H1 (cell line): ENCODE data around the gene ZFYVE27. TPM values are rescaled to one million over a fixed set of nuclear protein-coding genes. Genes with fewer than 3 reads are reported as not detected.

Experiments
- BCL11A ChIP-seq, 2 experiments: IDR thresholded peaks; one replicate each; pipeline ENCODE4 v1.6.1; 2011; ENCODE audit warnings: low read depth in 2 of 2, low read length in 2 of 2, mild to moderate bottlenecking in 2 of 2
- CEBPB ChIP-seq: IDR thresholded peaks from 2 replicates; pipeline ENCODE4 v1.6.1; 2012; ENCODE audit warnings: low read depth, low read length
- CHD1 ChIP-seq: IDR thresholded peaks from 2 replicates; pipeline ENCODE4 v1.6.1; 2012; ENCODE audit warnings: low read depth, low read length, improper control_type of control experiment
- EP300 ChIP-seq, 2 experiments: IDR thresholded peaks; 1 replicate in 1 of 2; 2 replicates in 1 of 2; pipeline ENCODE4 v1.6.1; 2011 to 2012; ENCODE audit warnings: low read depth in 2 of 2, low read length in 2 of 2, mild to moderate bottlenecking in 2 of 2, borderline replicate concordance in 1 of 2, inconsistent platforms in 1 of 2, moderate library complexity in 1 of 2
- FOSL1 ChIP-seq: IDR thresholded peaks from 2 replicates; pipeline ENCODE4 v1.6.1; 2011; ENCODE audit warnings: mild to moderate bottlenecking, low read depth, low read length, moderate library complexity; ENCODE audit not compliant: insufficient read depth
- PHF8 ChIP-seq: fragments of 200-600 bp; sonication (generic); conservative IDR thresholded peaks from 2 replicates; pipeline ENCODE4 v1.7.1; 2012; ENCODE audit warnings: low read depth, mild to moderate bottlenecking, inconsistent platforms, low read length, moderate library complexity
- RAD21 ChIP-seq, 2 experiments: IDR thresholded peaks in 1 of 2; conservative IDR thresholded peaks in 1 of 2; 2 replicates each; pipeline ENCODE4 v1.6.1; 2011; ENCODE audit warnings: low read depth in 2 of 2, low read length in 2 of 2, improper control_type of control experiment in 1 of 2, inconsistent platforms in 1 of 2, mild to moderate bottlenecking in 1 of 2, moderate library complexity in 1 of 2
- RFX5 ChIP-seq: IDR thresholded peaks from 2 replicates; pipeline ENCODE4 v1.6.1; 2011; ENCODE audit warnings: low read depth, low read length, improper control_type of control experiment, borderline replicate concordance
- SP1 ChIP-seq: IDR thresholded peaks from 2 replicates; pipeline ENCODE4 v1.6.1; 2011; ENCODE audit warnings: low read depth, low read length
- SUZ12 ChIP-seq: fragments of 200-600 bp; sonication (generic); IDR thresholded peaks from 2 replicates; pipeline ENCODE4 v1.6.1; 2012; ENCODE audit warnings: mild to moderate bottlenecking, inconsistent platforms, low read length, moderate library complexity, mixed read lengths
- TAF1 ChIP-seq: IDR thresholded peaks from 2 replicates; pipeline ENCODE4 v1.6.1; 2011; ENCODE audit warnings: mild to moderate bottlenecking, low read depth, low read length
- TBP ChIP-seq: IDR thresholded peaks from 2 replicates; pipeline ENCODE4 v1.6.1; 2011; ENCODE audit warnings: low read depth, low read length, improper control_type of control experiment
- YY1 ChIP-seq: IDR thresholded peaks from 2 replicates; pipeline ENCODE4 v1.6.1; 2011; ENCODE audit warnings: low read depth, mild to moderate bottlenecking, low read length
- ZNF274 ChIP-seq: IDR thresholded peaks from 2 replicates; pipeline ENCODE4 v1.7.0; 2012; ENCODE audit warnings: low read length, borderline replicate concordance; ENCODE audit errors: extremely low read depth
- polyA plus RNA-seq, 7 experiments: library from polyadenylated mRNA; depleted of rRNA in 3 of 7; stranded (reverse) in 5 of 7; unstranded in 2 of 7; fragments of >200 nt in 5 of 7; fragments of 200-250 nt in 2 of 7; gene quantifications; 1 replicate in 5 of 7; 2 replicates in 1 of 7; 4 replicates in 1 of 7; pipeline versions ENCODE4 v1.2.1 to v1.2.3, GENCODE V29; 2011 to 2013; ENCODE audit warnings: missing spikeins in 2 of 7, mixed read lengths in 2 of 7
- total RNA-seq: library from RNA; stranded (reverse); fragmentation: NEBNext Ultra II Directional; extraction: Animal tissue kit (Norgen Biotek cat#: 25700); gene quantifications from 2 replicates; pipeline ENCODE4 v1.2.1, GENCODE V29; 2021
- TF ChIP-seq, protein P1 (sequence below): IDR thresholded peaks from 2 replicates; pipeline ENCODE4 v1.6.1; 2012; ENCODE audit warnings: low read length, inconsistent platforms

ZFYVE27 gene
- total and polyA plus RNA-seq, 2 of the 8 experiments (the other 6 are each of a cell fraction or from before 2014, with no cell fraction given): 16.6 to 19.8 TPM

DNA sequence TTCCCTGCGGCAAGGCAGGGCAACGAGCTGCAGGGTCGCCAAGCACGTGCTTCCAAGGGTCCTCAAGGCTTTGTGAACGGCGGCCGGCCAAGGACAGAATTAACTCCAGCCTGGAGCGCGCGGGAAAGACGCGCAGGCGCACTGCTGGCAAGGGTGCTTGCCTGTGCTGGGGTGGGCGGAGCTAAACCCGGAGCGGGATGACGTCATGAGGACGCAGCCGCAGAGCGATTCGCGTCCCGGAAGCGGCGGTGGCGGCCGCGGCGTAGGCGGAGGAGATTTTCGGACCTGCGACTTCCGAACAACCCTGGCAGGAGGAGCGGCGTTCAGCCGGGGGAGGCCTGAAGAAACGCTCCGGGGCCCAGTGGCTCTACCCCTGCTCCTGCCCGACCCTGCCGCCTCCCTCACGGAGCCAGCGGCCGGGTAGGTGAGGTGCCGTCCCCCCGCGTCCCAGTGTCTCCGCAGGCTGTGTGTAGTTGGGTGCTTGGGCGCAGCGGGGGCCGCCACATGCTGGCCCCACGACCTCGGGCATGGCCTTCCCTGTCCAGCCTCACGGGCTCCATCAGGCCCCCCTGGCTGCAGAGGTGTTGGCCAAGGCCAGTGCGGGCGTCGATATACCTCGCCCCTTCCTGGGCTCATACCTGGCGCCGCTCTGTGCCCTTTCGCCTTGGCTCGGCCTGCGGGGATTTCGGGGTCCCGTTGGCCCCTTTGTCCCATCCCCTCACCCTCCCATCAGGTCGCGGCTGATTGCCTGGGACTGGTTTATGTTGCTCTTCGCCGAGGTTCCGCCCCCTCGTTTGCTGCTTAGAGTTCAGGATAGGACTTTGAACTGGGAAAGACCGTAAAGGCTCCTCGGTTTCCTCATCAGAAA lies at the start of gene ZFYVE27 (continued):
- no peak; the same call in 1 of the 2 replicates for TF ChIP-seq TBP
- no peak for TF ChIP-seq CHD1
- TF ChIP-seq ZNF274: no peak
- no peak for TF ChIP-seq EP300 (IDR thresholded peaks at IDR 0.05; ENCODE audit: borderline replicate concordance in 1 of 2, low read depth in 2 of 2, low read length in 2 of 2)
- no peak for TF ChIP-seq RAD21 (IDR thresholded peaks at IDR 0.05 in 1 of 2, conservative IDR thresholded peaks at IDR 0.05 in 1 of 2; ENCODE audit: low read depth in 2 of 2, low read length in 2 of 2)
- TF ChIP-seq CEBPB: 0 out of 2 replicates have a peak, but pooled peaks have one; percentile 2
- TF ChIP-seq TAF1: peak; percentile 86
- TF ChIP-seq, protein P1, sequence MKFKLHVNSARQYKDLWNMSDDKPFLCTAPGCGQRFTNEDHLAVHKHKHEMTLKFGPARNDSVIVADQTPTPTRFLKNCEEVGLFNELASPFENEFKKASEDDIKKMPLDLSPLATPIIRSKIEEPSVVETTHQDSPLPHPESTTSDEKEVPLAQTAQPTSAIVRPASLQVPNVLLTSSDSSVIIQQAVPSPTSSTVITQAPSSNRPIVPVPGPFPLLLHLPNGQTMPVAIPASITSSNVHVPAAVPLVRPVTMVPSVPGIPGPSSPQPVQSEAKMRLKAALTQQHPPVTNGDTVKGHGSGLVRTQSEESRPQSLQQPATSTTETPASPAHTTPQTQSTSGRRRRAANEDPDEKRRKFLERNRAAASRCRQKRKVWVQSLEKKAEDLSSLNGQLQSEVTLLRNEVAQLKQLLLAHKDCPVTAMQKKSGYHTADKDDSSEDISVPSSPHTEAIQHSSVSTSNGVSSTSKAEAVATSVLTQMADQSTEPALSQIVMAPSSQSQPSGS: peak; percentile 92
- TF ChIP-seq PHF8: peak; percentile 84
- no peak for TF ChIP-seq FOSL1
- no peak for TF ChIP-seq SUZ12
- TF ChIP-seq SP1: no peak
- no peak for TF ChIP-seq YY1
- TF ChIP-seq BCL11A (IDR thresholded peaks at IDR 0.05; ENCODE audit: low read depth in 2 of 2, low read length in 2 of 2): no peak
- no peak for TF ChIP-seq RFX5
